NCI-H526 treated with DMSO at 0.1 percent for 48 hours (cell line): ENCODE measurements around the gene TRIM34.
"Not testable (repeated sequence)": the region's sequence is repeated elsewhere in the genome, so short reads cannot be mapped to it uniquely, and the experiment has no call there.

Source experiments
- DNase-seq: peaks from one replicate; lab custom pipeline; 2025; lab: John Stamatoyannopoulos, UW

The TRIM34 gene, protein sequence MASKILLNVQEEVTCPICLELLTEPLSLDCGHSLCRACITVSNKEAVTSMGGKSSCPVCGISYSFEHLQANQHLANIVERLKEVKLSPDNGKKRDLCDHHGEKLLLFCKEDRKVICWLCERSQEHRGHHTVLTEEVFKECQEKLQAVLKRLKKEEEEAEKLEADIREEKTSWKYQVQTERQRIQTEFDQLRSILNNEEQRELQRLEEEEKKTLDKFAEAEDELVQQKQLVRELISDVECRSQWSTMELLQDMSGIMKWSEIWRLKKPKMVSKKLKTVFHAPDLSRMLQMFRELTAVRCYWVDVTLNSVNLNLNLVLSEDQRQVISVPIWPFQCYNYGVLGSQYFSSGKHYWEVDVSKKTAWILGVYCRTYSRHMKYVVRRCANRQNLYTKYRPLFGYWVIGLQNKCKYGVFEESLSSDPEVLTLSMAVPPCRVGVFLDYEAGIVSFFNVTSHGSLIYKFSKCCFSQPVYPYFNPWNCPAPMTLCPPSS

DNA sequence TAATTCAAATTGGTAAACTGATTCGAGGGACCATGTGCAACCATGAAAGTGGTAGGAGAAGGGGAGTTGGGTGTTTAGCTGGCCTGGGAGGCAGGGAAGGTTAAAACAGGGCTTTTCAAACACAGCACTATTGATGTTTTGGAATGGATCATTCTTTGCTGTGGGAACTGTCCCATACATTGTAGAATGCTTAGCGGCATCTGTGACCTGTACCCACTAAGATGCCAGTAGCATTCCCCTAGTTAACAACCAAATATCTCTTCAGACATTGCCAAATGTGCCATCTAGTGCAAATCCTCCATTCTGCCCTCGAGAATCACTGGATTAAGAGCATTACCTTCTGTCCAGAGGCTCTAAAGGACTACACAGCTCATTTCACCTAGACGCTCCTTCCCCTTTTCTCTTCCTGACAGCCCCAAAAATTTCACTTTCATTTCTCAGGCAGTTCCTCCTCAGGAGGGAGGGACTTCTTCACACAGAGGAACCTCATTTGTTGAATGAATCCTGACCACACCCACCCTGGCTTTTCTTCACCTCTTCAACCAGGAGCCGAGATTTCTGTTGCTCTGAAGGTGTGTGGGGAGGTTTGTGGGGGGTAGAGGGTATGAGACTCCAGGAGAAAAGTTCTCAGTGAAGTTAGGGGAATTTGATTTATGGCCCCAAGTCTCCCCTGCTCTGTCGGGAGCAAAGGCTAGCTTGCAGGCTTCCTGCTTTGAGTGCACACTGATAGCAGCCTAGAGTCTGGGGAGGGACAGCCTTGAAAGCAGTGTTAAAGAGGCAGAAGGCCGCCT lies at the start of gene TRIM34:
TRIM34 (plus strand) TSS at position 513 of the 791 bp plus-strand sequence. CDS start 7,331 bp downstream, outside the sequence.
- DNase-seq, result no peak

DNA sequence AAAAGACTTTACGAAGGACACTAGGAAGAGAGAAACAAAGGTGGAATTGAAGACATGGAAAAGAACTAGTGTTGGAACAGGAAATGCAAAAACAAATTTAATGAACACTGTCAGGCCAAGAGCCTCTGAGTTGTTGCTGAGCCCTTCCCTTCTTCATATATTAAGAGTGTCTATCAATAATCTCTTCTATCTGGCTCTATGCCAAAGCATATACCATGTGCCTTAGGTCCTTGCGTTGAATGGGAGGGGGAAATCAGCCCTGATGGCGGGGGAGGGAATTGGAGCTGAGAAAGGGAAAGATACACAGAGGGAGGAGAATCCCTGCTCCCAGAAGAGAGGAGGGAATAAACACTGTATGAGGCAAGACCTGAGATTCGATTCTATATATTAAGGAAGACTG lies 49.6 kb upstream of the TRIM34 start:
- no peak for DNase-seq

DNA sequence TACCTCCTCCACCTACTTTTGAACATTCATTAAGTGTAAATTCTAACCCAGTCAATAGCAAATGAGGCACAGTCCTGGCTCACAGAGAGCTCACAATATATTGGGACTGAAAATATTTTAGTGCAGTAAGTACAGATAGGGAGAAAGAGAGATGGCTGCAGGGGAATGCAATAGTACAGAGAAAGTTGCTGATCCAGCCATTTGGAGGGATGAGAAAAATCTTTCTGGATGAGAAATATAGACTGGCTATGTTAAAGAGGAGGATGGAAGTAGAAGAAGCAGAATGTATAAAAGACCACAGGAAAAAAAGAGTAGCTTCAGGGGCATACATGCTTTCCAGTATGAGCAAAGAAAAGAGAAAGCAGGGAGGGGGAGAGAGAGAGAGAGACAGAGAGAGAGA lies 47.7 kb upstream of the TRIM34 start:
- DNase-seq, result no peak

DNA sequence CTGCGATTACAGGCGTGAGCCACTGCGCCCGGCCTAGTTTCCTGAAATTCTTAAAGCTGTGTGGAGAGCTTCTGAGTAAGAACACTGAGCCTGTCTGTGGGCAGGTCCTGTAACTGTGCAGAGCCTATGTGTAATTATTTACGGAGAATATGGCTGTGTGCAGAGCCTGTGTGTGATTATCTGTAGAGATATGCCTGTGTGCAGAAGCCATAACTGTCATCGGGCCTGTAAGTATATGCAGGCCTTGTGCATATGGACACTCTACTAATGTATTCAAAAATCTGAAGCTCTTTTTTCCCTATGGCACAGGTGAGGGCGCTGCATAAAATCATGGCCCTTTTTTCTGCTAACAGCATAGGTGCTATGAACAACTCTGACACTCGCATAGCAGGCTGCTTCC lies 44.2 kb upstream of the TRIM34 start, which contains the start of gene OR52B6:
OR52B6 (plus strand) TSS at position 301 of the 400 bp plus-strand sequence; CDS start at position 301, 0 bp downstream.
- DNase-seq, result no peak

DNA sequence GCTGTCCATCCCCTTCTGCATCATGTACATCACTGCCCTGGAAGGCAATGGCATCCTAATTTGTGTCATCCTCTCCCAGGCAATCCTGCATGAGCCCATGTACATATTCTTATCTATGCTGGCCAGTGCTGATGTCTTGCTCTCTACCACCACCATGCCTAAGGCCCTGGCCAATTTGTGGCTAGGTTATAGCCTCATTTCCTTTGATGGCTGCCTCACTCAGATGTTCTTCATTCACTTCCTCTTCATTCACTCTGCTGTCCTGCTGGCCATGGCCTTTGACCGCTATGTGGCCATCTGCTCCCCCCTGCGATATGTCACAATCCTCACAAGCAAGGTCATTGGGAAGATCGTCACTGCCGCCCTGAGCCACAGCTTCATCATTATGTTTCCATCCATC lies 43.8 kb upstream of the TRIM34 start:
- no peak for DNase-seq

DNA sequence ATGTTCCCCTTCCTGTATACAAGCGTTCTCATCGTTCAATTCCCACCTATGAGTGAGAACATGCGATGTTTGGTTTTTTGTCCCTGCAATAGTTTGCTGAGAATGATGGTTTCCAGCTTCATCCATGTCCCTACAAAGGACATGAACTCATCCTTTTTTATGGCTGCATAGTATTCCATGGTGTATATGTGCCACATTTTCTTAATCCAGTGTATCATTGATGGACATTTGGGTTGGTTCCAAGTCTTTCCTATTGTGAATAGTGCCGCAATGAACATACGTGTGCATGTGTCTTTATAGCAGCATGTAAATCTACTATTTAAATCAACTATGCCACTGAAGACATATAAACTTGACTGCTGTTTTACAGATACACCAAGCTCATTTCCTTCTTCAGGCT lies 40.3 kb upstream of the TRIM34 start:
- DNase-seq, result not testable (repeated sequence)

DNA sequence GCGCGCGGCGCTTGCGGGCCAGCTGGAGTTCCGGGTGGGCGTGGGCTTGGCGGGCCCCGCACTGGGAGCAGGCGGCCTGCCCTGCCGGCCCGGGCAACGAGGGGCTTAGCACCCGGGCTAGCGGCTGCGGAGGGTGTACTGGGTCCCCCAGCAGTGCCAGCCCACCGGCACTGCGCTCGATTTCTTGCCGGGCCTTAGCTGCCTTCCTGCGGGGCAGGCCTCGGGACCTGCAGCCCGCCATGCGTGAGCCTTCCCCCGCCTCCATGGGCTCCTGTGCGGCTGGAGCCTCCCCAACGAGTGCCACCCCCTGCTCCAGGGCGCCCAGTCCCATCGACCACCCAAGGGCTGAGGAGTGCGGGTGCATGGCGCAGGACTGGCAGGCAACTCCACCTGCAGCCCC lies 34.9 kb upstream of the TRIM34 start:
- not testable (repeated sequence) for DNase-seq

DNA sequence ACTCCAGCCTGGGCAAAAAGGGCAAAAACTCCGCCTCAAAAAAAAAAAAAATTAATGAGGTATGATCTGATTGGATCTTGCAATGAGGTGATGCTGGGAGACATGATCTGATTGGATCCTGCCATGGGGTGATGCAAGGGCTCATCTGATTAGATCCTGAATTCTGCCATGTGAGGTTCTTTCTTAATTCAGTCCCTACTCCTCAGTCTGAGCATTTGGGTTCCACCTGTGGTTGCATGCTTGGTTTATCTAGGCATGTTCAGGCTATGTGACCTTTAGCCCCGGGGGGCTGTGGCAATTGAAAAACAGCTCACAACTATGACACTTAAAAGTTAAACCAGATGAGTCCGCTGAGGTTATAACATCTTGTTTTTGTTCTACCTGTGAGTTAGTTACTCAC lies 33.2 kb upstream of the TRIM34 start:
- no peak for DNase-seq

DNA sequence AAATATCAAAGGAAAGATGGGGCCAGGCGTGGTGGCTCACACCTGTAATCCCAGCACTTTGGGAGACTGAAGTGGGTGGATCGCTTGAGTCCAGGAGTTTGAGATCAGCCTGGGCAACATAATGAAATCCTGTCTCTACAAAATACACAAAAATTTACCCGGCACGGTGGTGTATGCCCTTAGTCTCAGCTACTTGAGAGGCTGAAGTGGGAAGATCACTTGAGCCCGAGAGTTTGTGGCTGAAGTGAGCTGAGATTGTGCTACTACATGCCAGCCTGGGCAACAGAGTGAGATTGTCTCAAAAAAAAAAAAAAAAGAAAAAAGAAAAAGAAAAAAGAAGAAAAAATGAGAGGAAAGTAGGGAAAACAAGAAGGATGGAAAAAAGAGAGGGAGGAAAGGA lies 32.2 kb upstream of the TRIM34 start:
- no peak for DNase-seq

DNA sequence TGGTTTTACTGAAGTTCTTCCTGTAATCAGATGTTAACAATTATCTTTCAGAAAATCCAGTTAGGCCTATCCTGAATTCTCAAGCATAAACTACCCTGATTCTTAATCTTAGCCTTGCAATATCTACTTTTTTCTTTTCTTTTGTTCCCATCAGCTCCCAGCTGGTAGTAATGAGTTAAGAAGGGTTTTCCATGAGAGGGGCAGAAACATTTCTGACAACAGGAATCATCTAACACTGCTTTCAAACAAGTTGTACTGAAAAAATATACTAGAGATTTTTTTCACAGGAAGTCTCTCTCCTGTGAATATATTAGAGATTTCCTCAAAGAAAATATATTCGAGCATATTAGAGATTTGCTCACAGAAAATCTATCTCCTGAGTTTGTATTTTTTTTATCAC lies 31.7 kb upstream of the TRIM34 start:
- DNase-seq, result no peak

DNA sequence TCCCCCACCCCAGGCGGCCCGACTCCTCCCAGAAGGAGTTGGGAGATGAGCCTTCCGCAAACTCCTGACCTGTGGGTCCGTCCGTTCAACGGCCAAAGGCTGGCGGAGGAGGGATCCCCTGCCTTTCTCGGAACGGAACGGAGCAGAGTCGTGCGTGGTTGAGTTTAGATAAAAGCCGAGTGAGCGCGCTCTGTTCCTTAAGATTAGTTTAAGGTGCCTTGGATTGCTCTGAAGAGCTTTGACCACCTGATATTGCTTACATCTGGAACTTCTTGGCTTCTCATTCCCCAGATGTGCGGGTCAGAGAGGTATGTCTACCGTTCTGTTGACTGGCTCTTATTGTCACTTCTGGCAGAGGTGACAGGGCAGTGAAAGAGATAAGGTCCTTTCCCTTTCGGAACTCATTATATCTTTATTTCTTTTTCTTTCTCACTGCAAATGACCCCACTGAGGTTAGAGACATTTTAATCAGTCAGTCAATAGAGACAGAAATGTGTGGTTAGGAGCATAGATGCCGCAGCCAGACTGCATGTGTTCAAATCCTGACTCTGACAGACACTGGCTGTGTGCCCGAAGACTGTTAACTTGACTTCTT lies 28.1 kb upstream of the TRIM34 start, which contains the start of gene TRIM6:
TRIM6 (plus strand) TSS at position 31 of the 595 bp plus-strand sequence; CDS start at position 292, 261 bp downstream.
- DNase-seq, result no peak

DNA sequence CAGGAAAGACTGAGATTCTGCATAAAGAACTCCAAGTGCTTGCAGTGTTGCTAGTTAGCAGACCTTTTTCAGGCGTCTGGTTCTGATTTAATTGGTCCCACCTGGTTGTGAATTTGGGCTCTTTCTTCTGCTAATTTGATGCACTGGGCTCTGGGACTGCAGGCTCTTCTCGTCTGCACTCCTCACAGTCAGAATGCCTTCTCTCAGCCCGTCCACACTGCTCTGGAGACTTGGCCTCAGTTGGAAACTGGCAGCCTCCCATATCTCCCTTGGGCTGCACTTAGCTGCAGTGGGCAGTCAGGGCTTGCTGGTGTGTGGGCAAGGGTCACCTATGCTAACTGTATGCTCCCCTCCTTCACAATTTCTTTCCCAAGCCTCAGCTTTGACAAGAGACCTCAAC lies 26.8 kb upstream of the TRIM34 start:
- no peak for DNase-seq

DNA sequence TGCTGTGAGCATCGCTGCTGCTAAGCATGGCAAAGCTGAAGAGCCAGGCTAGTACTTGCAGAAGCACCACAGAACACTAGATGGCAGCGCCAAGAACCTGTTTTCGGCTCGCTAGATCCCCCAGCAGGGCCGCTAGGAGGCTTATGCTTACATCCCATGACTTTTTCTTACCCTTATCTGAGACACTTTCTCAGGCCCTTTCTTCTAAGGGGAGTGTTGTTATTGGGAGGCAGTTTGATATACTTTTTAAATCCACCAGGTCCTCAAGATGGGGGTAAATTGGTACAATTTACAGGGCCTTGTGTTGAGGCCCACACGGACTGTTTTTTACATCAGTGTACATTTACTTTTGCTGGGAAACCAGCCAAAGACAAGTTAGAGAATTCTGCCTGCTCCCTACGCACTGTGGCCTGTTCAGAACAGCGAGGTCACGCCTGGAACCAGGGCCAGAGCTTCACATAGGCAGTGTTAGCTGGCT lies 24.4 kb upstream of the TRIM34 start:
- DNase-seq, result peak; percentile 37

DNA sequence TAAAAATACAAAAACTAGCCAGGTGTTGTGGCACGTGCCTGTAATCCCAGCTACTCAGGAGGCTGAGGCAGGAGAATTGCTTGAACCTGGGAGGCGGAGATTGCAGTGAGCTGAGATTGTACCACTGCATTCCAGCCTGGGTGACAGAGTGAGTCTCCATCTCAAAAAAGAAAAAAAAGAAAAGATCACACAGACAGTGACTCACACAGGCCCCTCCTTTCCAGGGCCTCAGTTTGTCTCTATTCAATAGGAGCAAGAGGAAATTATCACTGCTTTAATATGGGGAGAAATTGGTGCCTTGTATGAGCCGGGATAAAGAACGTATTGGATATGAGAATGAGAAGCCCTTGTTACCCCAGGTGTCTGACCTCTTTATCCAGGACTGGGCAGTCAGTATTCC lies 22.0 kb upstream of the TRIM34 start:
- not testable (repeated sequence) for DNase-seq

DNA sequence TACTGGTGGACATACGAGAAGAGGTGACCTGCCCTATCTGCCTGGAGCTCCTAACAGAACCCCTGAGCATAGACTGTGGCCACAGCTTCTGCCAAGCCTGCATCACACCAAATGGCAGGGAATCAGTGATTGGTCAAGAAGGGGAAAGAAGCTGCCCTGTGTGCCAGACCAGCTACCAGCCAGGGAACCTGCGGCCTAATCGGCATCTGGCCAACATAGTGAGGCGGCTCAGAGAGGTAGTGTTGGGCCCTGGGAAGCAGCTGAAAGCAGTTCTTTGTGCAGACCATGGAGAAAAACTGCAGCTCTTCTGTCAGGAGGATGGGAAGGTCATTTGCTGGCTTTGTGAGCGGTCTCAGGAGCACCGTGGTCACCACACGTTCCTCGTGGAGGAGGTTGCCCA lies 21.5 kb upstream of the TRIM34 start:
- DNase-seq, result no peak

DNA sequence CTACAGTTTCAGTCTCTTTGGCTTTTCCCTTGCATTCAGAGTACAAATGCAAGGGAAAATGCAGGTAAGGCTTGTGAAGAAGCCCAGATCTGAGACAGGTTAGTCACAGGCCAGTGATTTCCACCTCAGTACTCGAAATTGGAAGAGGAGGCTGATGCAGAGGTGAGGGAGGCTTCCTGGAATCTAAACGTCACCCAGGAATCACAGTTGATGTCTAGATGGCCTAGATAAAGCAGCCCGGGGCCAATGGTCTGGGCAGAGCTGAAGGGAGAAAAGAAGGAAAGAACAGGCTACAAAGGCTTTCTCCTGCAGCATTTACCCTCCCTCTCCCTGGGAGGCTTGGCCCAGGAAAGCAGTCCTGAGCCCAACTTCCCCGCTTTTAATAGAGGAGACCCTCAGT lies 19.9 kb upstream of the TRIM34 start:
- DNase-seq, result no peak

DNA sequence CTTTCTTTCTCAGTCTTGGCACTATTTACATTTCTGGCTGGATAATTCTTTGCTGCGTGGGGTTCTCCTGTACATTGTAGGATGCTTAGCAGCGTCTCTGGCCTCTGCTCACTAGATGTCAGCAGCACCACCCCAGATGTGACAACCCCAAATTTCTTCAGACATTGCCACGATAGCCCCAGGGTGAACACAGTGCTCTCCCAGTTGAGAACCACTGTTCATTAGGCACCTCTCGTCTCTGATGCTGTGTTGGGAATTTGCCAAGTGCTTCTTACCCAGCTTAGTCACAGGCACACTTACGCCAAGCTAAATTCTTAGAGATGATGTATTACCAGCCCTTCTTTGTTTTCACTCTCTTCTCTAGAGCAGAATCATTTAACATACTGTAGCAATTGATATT lies 19.0 kb upstream of the TRIM34 start:
- DNase-seq, result no peak

DNA sequence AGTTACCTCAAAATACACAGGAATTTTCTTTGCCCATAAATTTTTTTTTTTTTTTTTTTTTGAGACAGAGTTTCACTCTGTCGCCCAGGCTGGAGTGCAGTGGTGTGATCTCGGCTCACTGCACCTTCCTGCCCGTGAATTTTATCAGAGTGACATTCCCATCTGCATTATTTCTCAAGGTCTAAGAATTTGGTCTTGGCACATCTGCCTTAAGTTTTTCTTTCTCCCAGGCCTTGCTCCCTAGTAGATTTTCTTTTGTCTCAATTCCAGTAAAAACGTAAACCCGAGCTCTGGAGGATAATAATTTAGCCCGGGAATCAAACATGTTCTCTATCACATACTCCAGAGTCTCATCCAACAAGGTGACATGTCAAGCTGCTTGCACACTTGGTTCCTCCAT lies 16.0 kb upstream of the TRIM34 start:
- DNase-seq, result no peak

DNA sequence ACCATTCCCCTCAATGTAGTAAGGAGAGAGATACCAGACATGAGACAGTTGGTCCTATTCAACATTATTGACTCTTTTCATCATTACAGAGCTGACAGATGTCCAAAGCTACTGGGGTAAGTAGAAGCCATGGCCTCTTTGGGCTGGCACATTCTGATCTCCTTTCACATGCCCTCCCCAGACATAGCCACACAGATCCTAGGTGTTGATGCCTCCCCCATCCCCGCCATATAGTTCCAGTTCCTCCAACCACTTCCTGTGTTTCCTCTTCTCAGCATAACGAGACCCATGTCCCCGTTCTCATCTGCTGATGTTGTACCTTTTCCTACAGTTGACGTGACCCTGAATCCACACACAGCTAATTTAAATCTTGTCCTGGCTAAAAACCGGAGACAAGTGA lies 14.4 kb upstream of the TRIM34 start:
- no peak for DNase-seq

DNA sequence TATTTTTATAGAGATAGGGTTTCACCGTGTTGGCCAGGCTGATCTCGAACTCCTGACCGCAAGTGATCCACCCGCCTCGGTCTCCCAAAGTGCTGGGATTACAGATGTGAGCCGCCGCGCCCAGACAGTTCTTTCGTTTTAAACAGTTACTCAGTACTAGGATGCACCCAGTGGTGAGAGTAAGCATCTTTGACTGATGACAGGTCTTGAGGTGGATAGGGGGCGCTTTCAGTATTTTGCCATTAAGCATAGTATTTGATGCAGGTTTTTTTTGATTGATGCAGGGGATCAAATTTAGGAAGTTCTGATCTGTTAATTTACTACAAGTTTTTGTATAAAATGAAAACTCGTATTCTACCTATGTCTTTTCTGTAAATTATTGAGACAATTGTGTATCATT lies 13.2 kb upstream of the TRIM34 start:
- no peak for DNase-seq

DNA sequence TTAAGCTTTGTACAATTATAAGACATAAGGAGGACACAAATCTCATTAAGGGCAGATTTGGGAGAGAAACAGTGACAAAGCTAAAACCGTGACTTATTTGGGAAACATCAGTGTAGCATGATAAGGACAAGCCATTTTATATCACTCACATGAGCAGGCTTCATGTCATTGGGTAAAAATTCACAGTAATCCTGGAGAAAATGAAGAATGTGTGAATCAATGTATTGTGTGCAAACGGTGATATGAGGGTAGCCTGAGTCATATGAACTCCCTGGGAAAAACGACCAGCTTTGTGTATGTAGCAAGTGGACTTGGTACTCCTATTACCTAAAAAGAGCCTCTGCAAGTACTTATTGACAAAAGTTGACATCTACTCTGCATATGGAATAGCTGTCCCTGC lies 6.0 kb upstream of the TRIM34 start:
- DNase-seq, result no peak
